HG03097 (cell line): Measurements from ENCODE around the gene CENPP.
A peak's percentile ranks its signal among the peaks of the same experiment; 100 is the strongest.

ENCODE experiments used
- ATAC-seq: cut with Tn5 transposase; IDR thresholded peaks from one replicate; pipeline ENCODE4 v1.9.1; 2021; ENCODE audit not compliant: unreplicated experiment, low FRiP score

CENPP gene

GRCh38 chr9:92325269-92325990 is at the start of gene CENPP, which contains the start of gene NOL8:
Gene CENPP (plus strand): TSS chr9:92325953.
Gene NOL8 (minus strand): TSS chr9:92325350. CDS start chr9:92324161, 1,189 bp downstream.
- peak; percentile 89 for ATAC-seq

- ATAC-seq = no peak
Measured at GRCh38 chr9:92276331-92277032, 49.3 kb upstream of the CENPP start.

DNA sequence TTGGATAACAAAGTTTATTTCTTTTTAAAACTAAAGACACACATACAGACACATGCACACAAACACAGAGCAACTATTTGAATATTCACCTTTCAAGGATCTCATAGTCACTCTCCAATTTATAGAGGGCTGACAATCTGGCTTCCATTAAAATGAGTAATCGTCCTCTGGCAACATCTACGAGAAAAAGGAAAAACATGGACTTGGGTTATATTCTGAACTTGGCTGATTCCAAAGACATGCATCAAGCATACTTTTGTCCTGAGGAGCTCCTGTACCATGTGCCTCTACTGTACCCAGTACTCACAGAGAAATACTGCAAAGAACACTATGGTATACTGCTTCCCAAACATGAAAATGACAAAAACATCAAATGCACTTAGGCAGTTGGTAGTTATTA is 47.6 kb upstream of the CENPP start:
- ATAC-seq = no peak

DNA sequence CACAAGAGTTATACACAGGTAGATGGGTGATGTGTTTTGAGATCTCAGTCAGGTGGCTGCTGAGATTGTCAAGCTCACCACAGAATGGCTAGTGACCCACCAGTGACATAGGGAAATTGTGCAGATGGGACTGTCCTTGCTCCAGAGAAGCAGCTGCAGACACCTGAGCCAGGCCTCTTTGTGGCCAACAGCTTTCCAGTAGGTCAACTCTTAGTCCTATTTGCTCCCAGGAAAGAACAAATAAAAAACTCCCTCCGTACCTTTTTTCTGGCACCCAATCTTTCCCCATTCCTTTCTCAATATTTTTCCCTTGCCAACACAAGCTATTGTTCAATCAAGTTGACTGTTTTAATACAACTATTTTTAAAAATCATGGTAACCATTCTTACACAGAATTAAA is 46.5 kb upstream of the CENPP start:
- ATAC-seq = no peak

- ATAC-seq = no peak
Measured at GRCh38 chr9:92289708-92290390, 35.9 kb upstream of the CENPP start.

GRCh38 chr9:92290785-92291429 is 34.8 kb upstream of the CENPP start:
- ATAC-seq = no peak

- ATAC-seq = no peak
Measured at GRCh38 chr9:92291577-92291976, 34.2 kb upstream of the CENPP start.

DNA sequence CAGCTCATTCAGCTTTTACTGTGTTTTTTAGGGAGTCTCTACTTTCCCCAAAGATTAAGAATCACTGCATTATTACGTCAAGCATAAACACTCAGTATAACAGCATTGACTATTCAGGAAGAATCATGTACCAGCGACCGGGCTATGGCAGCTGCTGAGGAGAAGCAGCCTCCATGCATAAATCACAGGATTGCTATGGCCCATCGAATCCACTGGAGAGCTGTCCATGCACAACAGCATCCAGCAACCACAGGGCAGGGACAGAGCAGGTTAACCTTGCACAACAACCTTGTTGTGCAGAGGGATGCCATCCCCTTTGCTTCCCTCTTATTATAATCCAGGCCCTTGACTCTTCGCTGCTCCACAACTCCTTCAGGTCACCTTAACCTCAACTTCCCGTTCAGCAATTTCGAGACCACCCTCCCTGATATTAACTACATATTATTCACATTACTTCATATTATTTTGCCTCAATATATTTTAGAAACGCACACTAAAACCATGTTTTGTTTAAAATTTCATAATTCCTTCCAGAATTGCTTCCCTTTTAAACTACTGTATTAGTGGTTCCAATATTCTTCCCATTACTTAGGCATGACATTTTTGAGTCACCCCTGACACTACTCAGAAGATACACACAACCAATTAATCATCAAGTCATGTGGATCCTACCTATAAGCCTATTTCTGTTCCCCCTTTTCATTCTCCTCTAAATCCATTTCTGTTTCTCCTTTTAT is 33.2 kb upstream of the CENPP start:
- no peak for ATAC-seq

DNA sequence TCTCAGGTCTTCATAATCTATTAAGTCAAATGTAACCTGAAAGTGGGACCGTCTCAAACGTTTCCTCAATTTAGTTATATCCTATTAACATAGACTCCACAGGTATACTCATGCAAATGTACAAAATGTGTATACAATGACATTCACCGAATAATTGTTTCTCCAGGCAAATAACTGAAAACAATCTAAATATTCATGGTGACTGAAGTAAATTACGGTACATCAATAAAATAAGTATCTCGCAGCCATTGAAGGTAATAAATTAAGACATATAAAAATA is 32.7 kb upstream of the CENPP start:
- ATAC-seq = no peak

- ATAC-seq = peak; percentile 84
Measured at GRCh38 chr9:92293452-92294296, 32.1 kb upstream of the CENPP start, which contains the start of gene IARS1. Gene IARS1 (minus strand): TSS chr9:92293697. CDS start chr9:92289419, 4,278 bp downstream.

- no peak for ATAC-seq
Measured at GRCh38 chr9:92294297-92294676, 31.5 kb upstream of the CENPP start.

DNA sequence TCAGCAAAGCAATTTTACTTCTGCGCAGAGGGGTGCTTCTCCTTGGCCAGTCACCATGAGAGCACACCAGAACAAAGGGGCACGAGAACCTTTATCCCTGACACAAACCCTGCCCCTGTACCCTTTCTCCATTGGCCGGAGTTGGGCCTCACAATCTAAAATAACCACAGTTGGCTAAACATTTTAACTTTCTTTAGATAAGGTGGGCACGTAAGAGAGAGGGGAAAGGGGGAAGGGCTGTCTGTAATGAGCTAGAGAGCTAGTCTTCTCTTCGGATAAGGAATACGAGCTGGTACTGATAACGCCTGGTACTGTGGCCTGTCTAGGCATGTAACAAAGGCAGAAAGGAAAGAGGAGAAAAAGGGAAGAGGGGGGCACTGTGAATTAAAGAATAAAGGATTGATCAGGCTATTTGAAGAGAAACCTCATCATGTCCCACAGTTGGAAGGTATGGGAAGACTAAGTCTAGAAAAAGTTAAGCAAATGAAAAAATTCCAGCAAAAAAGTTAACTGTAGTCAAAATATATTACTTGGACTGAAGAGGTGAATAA is 30.4 kb upstream of the CENPP start:
- no peak for ATAC-seq

DNA sequence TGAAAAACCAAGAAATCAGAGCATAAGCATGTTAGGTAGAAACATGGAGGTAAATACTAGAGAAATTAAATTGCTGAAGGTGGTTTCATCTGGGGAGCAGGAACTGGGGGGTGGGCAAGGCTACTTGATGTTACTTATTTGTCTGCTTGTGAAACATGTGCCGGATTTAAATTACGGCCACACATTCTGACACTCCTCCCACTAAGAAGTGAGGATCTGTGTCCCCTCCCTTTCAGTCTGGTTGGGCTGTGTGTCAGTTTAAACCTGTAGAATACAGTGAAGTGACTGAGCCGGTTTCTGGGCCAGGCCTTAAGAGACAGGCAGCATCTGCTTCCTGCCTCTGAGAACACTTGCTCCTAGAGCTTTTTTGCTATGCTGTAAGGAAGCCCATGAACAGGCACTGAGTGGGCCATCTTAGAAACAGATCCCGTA is 29.9 kb upstream of the CENPP start:
- no peak for ATAC-seq

GRCh38 chr9:92297611-92298010 is 28.1 kb upstream of the CENPP start:
- ATAC-seq = no peak

GRCh38 chr9:92298036-92298435 is 27.7 kb upstream of the CENPP start:
- no peak for ATAC-seq

DNA sequence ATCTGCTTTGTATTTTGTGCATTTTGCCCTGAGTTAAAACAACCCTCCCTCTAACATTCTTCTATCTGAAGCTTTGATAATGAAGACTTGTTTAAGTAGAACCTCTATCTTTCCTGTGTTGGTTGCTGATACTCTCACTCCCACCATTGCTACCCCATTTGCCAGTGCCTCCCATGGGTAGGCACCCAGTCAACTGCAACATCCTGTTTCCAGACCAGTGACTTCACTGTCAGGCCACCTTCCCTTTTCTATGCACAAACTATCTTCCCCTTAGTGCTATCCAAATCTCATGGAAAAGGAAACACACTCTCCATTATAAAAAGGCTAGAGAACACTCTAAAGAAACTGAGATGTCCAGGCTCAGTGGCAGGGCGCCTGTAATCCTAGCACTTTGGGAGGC is 26.6 kb upstream of the CENPP start:
- ATAC-seq = no peak

GRCh38 chr9:92300936-92301335 is 24.8 kb upstream of the CENPP start:
- no peak for ATAC-seq

DNA sequence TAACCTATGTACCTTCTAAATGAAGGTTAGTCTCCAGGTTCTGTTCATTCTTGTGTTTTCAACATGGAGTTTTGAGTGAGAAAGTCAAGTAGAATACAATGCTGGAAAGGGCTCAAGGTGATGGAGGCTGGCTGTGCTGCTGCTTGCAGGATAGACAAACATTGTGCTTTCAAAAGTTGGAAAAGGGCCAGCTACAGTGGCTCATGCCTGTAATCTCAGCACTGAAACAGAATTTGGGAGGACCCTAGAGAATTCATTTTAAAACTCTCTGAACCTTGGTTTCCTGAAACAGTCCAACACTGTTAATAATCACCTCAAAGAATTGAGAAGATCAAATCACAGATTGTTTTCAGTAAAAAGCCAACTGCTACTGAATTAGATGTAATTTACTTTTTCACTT is 16.9 kb upstream of the CENPP start:
- ATAC-seq = no peak

DNA sequence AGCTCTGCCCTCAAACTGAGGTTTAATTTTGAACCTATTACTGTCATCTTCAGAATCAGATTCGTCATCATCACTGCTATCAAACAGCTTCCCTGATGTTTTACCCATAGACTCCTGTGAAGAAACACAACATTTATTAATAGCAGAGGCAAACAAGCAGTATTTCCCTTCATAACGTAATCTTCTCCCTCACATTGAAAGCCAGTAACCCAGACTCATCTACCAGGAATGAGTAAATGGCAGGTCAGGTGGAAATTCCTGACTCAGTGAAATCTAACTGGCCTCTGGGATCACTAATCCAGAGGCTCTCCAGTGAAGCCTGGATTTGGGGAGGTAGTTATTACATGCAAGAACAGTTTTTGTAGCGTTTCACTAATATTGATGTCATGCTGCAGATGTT is 15.2 kb upstream of the CENPP start:
- ATAC-seq = no peak
